CD4-positive, alpha-beta T cell (primary cell): ENCODE data around the gene PLCL1. TPM values are rescaled to one million over a fixed set of nuclear protein-coding genes. Genes with fewer than 3 reads are reported as not detected.

Experiments used
- ATAC-seq: fragments of 200-7000 bp; cut with Tn5 transposase; one replicate; pipeline ENCODE4 v1.10.0; 2022; ENCODE audit warnings: mild to moderate bottlenecking; ENCODE audit not compliant: poor library complexity
- CTCF ChIA-PET: fragments of 350-600 bp; sonication (Branson Sonifier 250); formaldehyde crosslinking; loops from one replicate; lab custom pipeline; 2021; ENCODE audit warnings: antibody characterized with exemption, inconsistent platforms; lab: Charles Lee
- POLR2A ChIA-PET: fragments of 350-600 bp; sonication (Branson Sonifier 250); formaldehyde crosslinking; loops from one replicate; lab custom pipeline; 2021; ENCODE audit warnings: antibody characterized with exemption, inconsistent platforms; lab: Charles Lee
- DNase-seq, 14 experiments: peaks; one replicate each; pipeline ENCODE4 v3.0.0-alpha.2; 2013 to 2020; ENCODE audit warnings: mixed read lengths in 2 of 14
- H3K27ac ChIP-seq, 2 donors: one replicate each; pipeline versions ENCODE4 v1.5.1 to v1.7.0; 2013; ENCODE audit warnings: low read length in 2 of 2, low read depth in 1 of 2, mild to moderate bottlenecking in 1 of 2
- H3K27me3 ChIP-seq, 2 experiments: 1 replicate in 1 of 2; 2 replicates in 1 of 2; pipeline versions ENCODE4 v1.6.1 to v1.7.0; 2013; ENCODE audit warnings: low read length in 2 of 2, control low read depth in 1 of 2, mild to moderate bottlenecking in 1 of 2, moderate library complexity in 1 of 2; ENCODE audit not compliant: insufficient read depth in 2 of 2, control insufficient read depth in 1 of 2
- H3K36me3 ChIP-seq: one replicate; pipeline ENCODE4 v1.6.1; 2013; ENCODE audit warnings: low read length, control low read depth; ENCODE audit not compliant: insufficient read depth
- H3K4me1 ChIP-seq: one replicate; pipeline ENCODE4 v1.6.1; 2013; ENCODE audit warnings: low read length, control low read depth; ENCODE audit not compliant: insufficient read depth
- H3K4me3 ChIP-seq: one replicate; pipeline ENCODE4 v1.5.1; 2013; ENCODE audit warnings: mild to moderate bottlenecking, low read length, moderate library complexity
- H3K9me3 ChIP-seq, 2 experiments: 1 replicate in 1 of 2; 2 replicates in 1 of 2; pipeline versions ENCODE4 v1.6.1 to v1.7.0; 2013; ENCODE audit warnings: low read length in 2 of 2, mild to moderate bottlenecking in 2 of 2, control low read depth in 1 of 2, moderate library complexity in 1 of 2; ENCODE audit not compliant: control insufficient read depth in 1 of 2, insufficient read depth in 1 of 2
- H3K27ac Mint-ChIP-seq: one replicate; pipeline ENCODE4 v1.8.0; 2020; ENCODE audit warnings: mixed read lengths
- H3K27me3 Mint-ChIP-seq: one replicate; pipeline ENCODE4 v1.8.0; 2021; ENCODE audit warnings: mixed read lengths
- H3K36me3 Mint-ChIP-seq: one replicate; pipeline ENCODE4 v1.8.0; 2021; ENCODE audit warnings: low read depth, mixed read lengths
- H3K4me1 Mint-ChIP-seq: one replicate; pipeline ENCODE4 v1.8.0; 2021; ENCODE audit warnings: low read depth, mixed read lengths
- H3K4me3 Mint-ChIP-seq: one replicate; pipeline ENCODE4 v1.8.0; 2020; ENCODE audit warnings: mild to moderate bottlenecking, mixed read lengths
- H3K9me3 Mint-ChIP-seq: one replicate; pipeline ENCODE4 v1.8.0; 2020; ENCODE audit warnings: mixed read lengths
- CTCF ChIP-seq: fragments of 200-600 bp; IDR thresholded peaks from one replicate; pipeline ENCODE4 v1.8.0; 2022; ENCODE audit warnings: antibody characterized with exemption, mild to moderate bottlenecking
- intact Hi-C, 2 experiments: fragments of 100-400 bp; cut with DNase I in 1 of 2; cut with micrococcal nuclease in 1 of 2; formaldehyde crosslinking; loops; one replicate each; pipeline versions ENCODE4 v1.15.1 to v1.9.0; 2023 to 2025; cut with DNase I, micrococcal nuclease
- total RNA-seq, 174 experiments: library from RNA in 2 of 174; stranded (reverse) in 2 of 174; gene quantifications; one replicate each; pipeline ENCODE4 v1.2.3 and lab custom pipeline; 2021 to 2026

Gene PLCL1
- total RNA-seq, 2 experiments from 2014 or later: 27.0 to 28.3 TPM

- DNase-seq (no peak), ATAC-seq (no peak)
- H3K27ac ChIP-seq: no peak overlapping the region
- ChIA-PET CTCF (interaction anchor here (1.3 to 1.5 kb wide), 2 partner anchors 23 to 199 kb away, joined by 3 read pairs; no protein-coding TSS in a partner anchor), POLR2A (interaction anchor here (0.8 to 1.3 kb wide), 2 partner anchors 169 to 1163 kb away, joined by 3 to 5 read pairs; no protein-coding TSS in a partner anchor)
- no peaks in the 10 kb centered on the region for H3K27me3 Mint-ChIP-seq
- peaks cover 6% of the 10 kb centered on the region for H3K9me3 Mint-ChIP-seq
- peaks cover 74% of the 10 kb centered on the region for H3K4me1 Mint-ChIP-seq
- no peak for TF ChIP-seq CTCF
- H3K4me1 ChIP-seq: peaks cover 3% of the 10 kb centered on the region
- H3K27ac Mint-ChIP-seq: peak overlapping the region; percentile 83
- no peak overlapping the region for H3K4me3 ChIP-seq
- intact Hi-C loops: loop anchor here in 1 of 2 experiments (5.0 kb wide), 1 partner anchor 199 kb away; no protein-coding TSS in a partner anchor
- H3K27me3 ChIP-seq: no peaks in the 10 kb centered on the region
- peaks cover 0 to 3% of the 10 kb centered on the region in 2 experiments for H3K9me3 ChIP-seq
- H3K36me3 Mint-ChIP-seq: peaks cover 52% of the 10 kb centered on the region
- no peaks in the 10 kb centered on the region for H3K36me3 ChIP-seq
- no peak overlapping the region for H3K4me3 Mint-ChIP-seq
Measured at GRCh38 chr2:198006733-198007132, 202.3 kb downstream of the PLCL1 start.

GRCh38 chr2:198008230-198008629, 203.8 kb downstream of the PLCL1 start:
- Mint-ChIP-seq H3K36me3 (peaks cover 52% of the 10 kb centered on the region), H3K27ac (peak overlapping the region; percentile 5), H3K9me3 (peaks cover 10% of the 10 kb centered on the region), H3K4me3 (no peak overlapping the region), H3K4me1 (peaks cover 66% of the 10 kb centered on the region), H3K27me3 (no peaks in the 10 kb centered on the region)
- H3K27me3 ChIP-seq: no peaks in the 10 kb centered on the region
- ChIA-PET POLR2A (no interaction called here), CTCF (no interaction called here)
- H3K4me1 ChIP-seq: peaks cover 3% of the 10 kb centered on the region
- H3K36me3 ChIP-seq: no peaks in the 10 kb centered on the region
- no peak for TF ChIP-seq CTCF
- DNase-seq (no peak), ATAC-seq (no peak)
- intact Hi-C loops: loop anchor here in 1 of 2 experiments (5.0 kb wide), 1 partner anchor 201 kb away; no protein-coding TSS in a partner anchor
- no peak overlapping the region for H3K27ac ChIP-seq
- no peak overlapping the region for H3K4me3 ChIP-seq
- peaks cover 0 to 9% of the 10 kb centered on the region in 2 experiments for H3K9me3 ChIP-seq

GRCh38 chr2:198012025-198012424, 207.6 kb downstream of the PLCL1 start:
- ChIA-PET CTCF (interaction anchor here (1.0 kb wide), 1 partner anchor 9 kb away, joined by 3 read pairs; no protein-coding TSS in a partner anchor), POLR2A (interaction anchor here (1.0 kb wide), 1 partner anchor 179 kb away, joined by 3 read pairs; no protein-coding TSS in a partner anchor)
- no peak for TF ChIP-seq CTCF
- no peaks in the 10 kb centered on the region for H3K4me1 ChIP-seq
- no peak overlapping the region for H3K27ac ChIP-seq
- no peaks in the 10 kb centered on the region for H3K27me3 ChIP-seq
- no peak overlapping the region for H3K4me3 Mint-ChIP-seq
- intact Hi-C loops: no loop called here
- H3K4me1 Mint-ChIP-seq: peaks cover 66% of the 10 kb centered on the region
- peaks cover 10% of the 10 kb centered on the region for H3K9me3 Mint-ChIP-seq
- no peak overlapping the region for H3K27ac Mint-ChIP-seq
- peaks cover 48% of the 10 kb centered on the region for H3K36me3 Mint-ChIP-seq
- ATAC-seq (no peak), DNase-seq (no peak)
- H3K27me3 Mint-ChIP-seq: no peaks in the 10 kb centered on the region
- H3K4me3 ChIP-seq: no peak overlapping the region
- H3K36me3 ChIP-seq: no peaks in the 10 kb centered on the region
- H3K9me3 ChIP-seq: peaks cover 0 to 9% of the 10 kb centered on the region in 2 experiments
